HT-29 (cell line): Measurements from ENCODE around the gene PLEKHM3. TPM values are rescaled to one million over a fixed set of nuclear protein-coding genes. Genes with fewer than 3 reads are reported as not detected.

ENCODE experiments used
- DNase-seq: peaks from one replicate; pipeline ENCODE4 v3.0.0-alpha.2; 2015; ENCODE audit warnings: low spot score
- small RNA-seq: library from RNA; depleted of rRNA; stranded (forward); fragments of <200 nt; gene quantifications from one replicate; pipeline ENCODE3, GENCODE V24; 2014
- total RNA-seq: library from RNA; depleted of rRNA; stranded (reverse); fragments of >200 nt; shearing (Covaris generic); gene quantifications from 2 replicates; pipeline ENCODE4 v1.2.3, GENCODE V29; 2014; rRNA removed

The PLEKHM3 gene
- total RNA-seq, 1 experiment from 2014 or later = 9.0 TPM

GRCh38 chr2:207796585-207797350 lies 228.6 kb downstream of the PLEKHM3 start:
- peak; percentile 46 for DNase-seq

- DNase-seq = peak; percentile 75
Measured at GRCh38 chr2:207792244-207792785, 233.0 kb downstream of the PLEKHM3 start.

GRCh38 chr2:207791579-207792243 lies 233.6 kb downstream of the PLEKHM3 start:
- no peak for DNase-seq

- DNase-seq = no peak
Measured at GRCh38 chr2:207790898-207791297, 234.4 kb downstream of the PLEKHM3 start.

- no peak for DNase-seq
Measured at GRCh38 chr2:207787800-207788199, 237.5 kb downstream of the PLEKHM3 start.

GRCh38 chr2:207787017-207787416 lies 238.3 kb downstream of the PLEKHM3 start:
- no peak for DNase-seq

- DNase-seq = peak; percentile 70
Measured at GRCh38 chr2:207784898-207785297, 240.4 kb downstream of the PLEKHM3 start.

GRCh38 chr2:207783514-207783913 lies 241.8 kb downstream of the PLEKHM3 start:
- DNase-seq = no peak

- peak; percentile 70 for DNase-seq
Measured at GRCh38 chr2:207782238-207783030, 242.9 kb downstream of the PLEKHM3 start.

- DNase-seq = no peak
Measured at GRCh38 chr2:207779523-207779922, 245.8 kb downstream of the PLEKHM3 start.

GRCh38 chr2:207778298-207778882 lies 246.9 kb downstream of the PLEKHM3 start:
- DNase-seq = no peak

- no peak for DNase-seq
Measured at GRCh38 chr2:207777124-207777523, 248.2 kb downstream of the PLEKHM3 start.

GRCh38 chr2:207775473-207775872 lies 249.9 kb downstream of the PLEKHM3 start:
- DNase-seq = no peak

GRCh38 chr2:207772844-207773205 lies 252.5 kb downstream of the PLEKHM3 start:
- no peak for DNase-seq

- DNase-seq = no peak
Measured at GRCh38 chr2:207772081-207772843, 253.1 kb downstream of the PLEKHM3 start.

- no peak for DNase-seq
Measured at GRCh38 chr2:207771421-207771820, 253.9 kb downstream of the PLEKHM3 start.

Small RNAs within 50 kb of the gene (small RNA-seq; reads per million reads assigned to genes)
- gene RNA5SP116 = not detected
- gene RNU6-360P = not detected

Other genes with a start within 250 kb of the PLEKHM3 start
- not detected in 2 replicates for gene CRYGD, start 99.0 kb upstream of the PLEKHM3 start, total RNA-seq
- gene CRYGC, start 104.3 kb upstream of the PLEKHM3 start, total RNA-seq = not detected in 2 replicates
- gene CRYGB, start 120.6 kb upstream of the PLEKHM3 start, total RNA-seq = not detected in 2 replicates
- not detected in 2 replicates for gene CRYGA, start 138.1 kb upstream of the PLEKHM3 start, total RNA-seq
- not detected in 2 replicates for gene C2orf80, start 164.5 kb upstream of the PLEKHM3 start, total RNA-seq
- gene IDH1, start 229.5 kb upstream of the PLEKHM3 start, total RNA-seq = 85.9 and 86.5 TPM in 2 replicates
- gene PIKFYVE, start 240.7 kb upstream of the PLEKHM3 start, total RNA-seq = 7.2 and 10.1 TPM in 2 replicates